ENCODE measurements around the gene ARHGAP29.

DNA sequence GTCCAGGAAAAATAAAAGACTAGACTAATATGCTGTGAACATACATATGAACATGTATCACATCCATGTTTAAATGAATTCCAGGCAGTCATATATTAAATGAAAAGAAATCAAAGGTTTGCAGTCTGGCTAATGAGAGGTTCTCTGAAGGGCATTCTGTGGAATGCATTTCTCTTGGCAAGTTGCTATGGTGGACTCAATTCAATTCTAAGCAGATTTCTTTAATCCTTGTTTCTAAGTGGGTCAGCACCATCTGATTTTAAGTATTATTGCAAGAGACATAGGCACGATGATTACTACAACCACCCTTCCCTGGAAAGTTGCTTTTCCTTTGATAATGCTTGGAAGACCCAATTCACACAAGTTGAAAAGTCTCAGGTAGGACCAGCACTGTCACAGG is 92.5 kb downstream of the ARHGAP29 start:
- TF ChIP-seq, protein P1, sequence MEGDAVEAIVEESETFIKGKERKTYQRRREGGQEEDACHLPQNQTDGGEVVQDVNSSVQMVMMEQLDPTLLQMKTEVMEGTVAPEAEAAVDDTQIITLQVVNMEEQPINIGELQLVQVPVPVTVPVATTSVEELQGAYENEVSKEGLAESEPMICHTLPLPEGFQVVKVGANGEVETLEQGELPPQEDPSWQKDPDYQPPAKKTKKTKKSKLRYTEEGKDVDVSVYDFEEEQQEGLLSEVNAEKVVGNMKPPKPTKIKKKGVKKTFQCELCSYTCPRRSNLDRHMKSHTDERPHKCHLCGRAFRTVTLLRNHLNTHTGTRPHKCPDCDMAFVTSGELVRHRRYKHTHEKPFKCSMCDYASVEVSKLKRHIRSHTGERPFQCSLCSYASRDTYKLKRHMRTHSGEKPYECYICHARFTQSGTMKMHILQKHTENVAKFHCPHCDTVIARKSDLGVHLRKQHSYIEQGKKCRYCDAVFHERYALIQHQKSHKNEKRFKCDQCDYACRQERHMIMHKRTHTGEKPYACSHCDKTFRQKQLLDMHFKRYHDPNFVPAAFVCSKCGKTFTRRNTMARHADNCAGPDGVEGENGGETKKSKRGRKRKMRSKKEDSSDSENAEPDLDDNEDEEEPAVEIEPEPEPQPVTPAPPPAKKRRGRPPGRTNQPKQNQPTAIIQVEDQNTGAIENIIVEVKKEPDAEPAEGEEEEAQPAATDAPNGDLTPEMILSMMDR (conservative IDR thresholded peaks at IDR 0.05 in 1 of 2, IDR thresholded peaks at IDR 0.05 in 1 of 2; ENCODE audit: low read depth in 1 of 2, low read length in 2 of 2): no peak
- TF ChIP-seq EZH2 (IDR thresholded peaks at IDR 0.05; ENCODE audit: low read length, missing control alignments): no peak

All from fibroblast of lung (primary cell).